Measurements from ENCODE around the gene CCT5.

The CCT5 gene

GRCh38 chr5:10275991-10276390, 25.9 kb downstream of the CCT5 start:
- TF ChIP-seq CTCF (IDR thresholded peaks at IDR 0.05; ENCODE audit: borderline replicate concordance, insufficient read depth, low read depth, low read length) = no peak
- H3K4me3 ChIP-seq (ENCODE audit: low read depth, low read length) = no peak overlapping the region

- TF ChIP-seq CTCF (IDR thresholded peaks at IDR 0.05; ENCODE audit: borderline replicate concordance, insufficient read depth, low read depth, low read length) = no peak
- no peak overlapping the region for H3K4me3 ChIP-seq (ENCODE audit: low read depth, low read length)
Measured at GRCh38 chr5:10276691-10277090, 26.6 kb downstream of the CCT5 start.

- no peak overlapping the region for H3K4me3 ChIP-seq (ENCODE audit: low read depth, low read length)
- no peak for TF ChIP-seq CTCF (IDR thresholded peaks at IDR 0.05; ENCODE audit: borderline replicate concordance, insufficient read depth, low read depth, low read length)
Measured at GRCh38 chr5:10277773-10278630, 27.9 kb downstream of the CCT5 start.

- H3K4me3 ChIP-seq (ENCODE audit: low read depth, low read length) = no peak overlapping the region
- TF ChIP-seq CTCF (IDR thresholded peaks at IDR 0.05; ENCODE audit: borderline replicate concordance, insufficient read depth, low read depth, low read length) = no peak
Measured at GRCh38 chr5:10278658-10279279, 28.7 kb downstream of the CCT5 start.

- H3K4me3 ChIP-seq (ENCODE audit: low read depth, low read length) = no peak overlapping the region
- no peak for TF ChIP-seq CTCF (IDR thresholded peaks at IDR 0.05; ENCODE audit: borderline replicate concordance, insufficient read depth, low read depth, low read length)
Measured at GRCh38 chr5:10279328-10279727, 29.2 kb downstream of the CCT5 start.

- no peak for TF ChIP-seq CTCF (IDR thresholded peaks at IDR 0.05; ENCODE audit: borderline replicate concordance, insufficient read depth, low read depth, low read length)
Measured at GRCh38 chr5:10279925-10280720, 30.0 kb downstream of the CCT5 start.

More at GRCh38 chr5:10279925-10280720, 30.0 kb downstream of the CCT5 start:
- no peak overlapping the region for H3K4me3 ChIP-seq (ENCODE audit: low read depth, low read length)

Data from GM12875 (cell line).